Neural progenitor cell (in vitro differentiated cells): ENCODE data around the gene BTBD9.

Experiments
- CTCF ChIP-seq: fragments of 200-600 bp; sonication (generic); IDR thresholded peaks from 2 replicates; pipeline ENCODE4 v1.5.1; 2017; ENCODE audit warnings: antibody characterized with exemption, mild to moderate bottlenecking
- EZH2 ChIP-seq: fragments of 200-600 bp; sonication (generic); IDR thresholded peaks from 2 replicates; pipeline ENCODE4 v1.6.1; 2017; ENCODE audit warnings: antibody characterized with exemption, mild to moderate bottlenecking, moderate library complexity

DNA sequence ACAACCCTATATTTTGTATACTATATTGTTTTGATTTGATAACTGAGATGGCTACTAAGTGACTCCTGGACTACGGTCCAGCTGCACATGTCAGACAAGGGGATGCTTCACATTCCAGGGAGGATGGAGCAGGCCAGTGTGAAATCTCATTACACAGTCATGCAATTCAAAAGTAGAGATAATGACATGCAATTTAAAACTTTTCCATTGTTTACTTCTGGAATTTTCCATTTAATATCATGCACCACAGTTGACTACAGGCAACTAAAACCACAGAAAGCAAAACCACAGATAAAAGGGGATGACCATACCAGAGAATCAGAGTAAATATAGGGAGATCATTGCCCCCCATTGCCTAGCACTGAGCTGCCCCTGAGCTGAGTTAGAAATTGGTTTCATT lies 366.4 kb downstream of the BTBD9 start:
- no peak for TF ChIP-seq EZH2
- TF ChIP-seq CTCF = no peak
